K562 (cell line): ENCODE data around the gene NAA15. TPM values are rescaled to one million over a fixed set of nuclear protein-coding genes. Genes with fewer than 3 reads are reported as not detected.
A peak's percentile ranks its signal among the peaks of the same experiment; 100 is the strongest.

Source experiments
- CHD1 ChIP-seq: fragments of 200-600 bp; sonication (generic); IDR thresholded peaks from one replicate; pipeline ENCODE4 v1.6.1; 2012; ENCODE audit warnings: mild to moderate bottlenecking, moderate library complexity, low read length, inconsistent platforms
- ESRRA ChIP-seq: fragments of 450-650 bp; IDR thresholded peaks from 2 replicates; pipeline ENCODE4 v1.6.1; 2014; ENCODE audit warnings: low read depth, mild to moderate bottlenecking, moderate library complexity, borderline replicate concordance
- FOXA3 ChIP-seq, 2 experiments: fragments of 450-650 bp in 1 of 2; sonication (generic) in 1 of 2; formaldehyde crosslinking; IDR thresholded peaks in 1 of 2; conservative IDR thresholded peaks in 1 of 2; 2 replicates each; pipeline versions ENCODE4 v1.4.0 to v1.8.0; 2020 to 2022; ENCODE audit warnings: mild to moderate bottlenecking in 2 of 2, missing genetic modification reagents in 1 of 2
- FOXJ3 ChIP-seq: sonication (generic); formaldehyde crosslinking; IDR thresholded peaks from 2 replicates; pipeline ENCODE4 v1.4.0; 2020; ENCODE audit warnings: mild to moderate bottlenecking, missing genetic modification reagents
- MXI1 ChIP-seq: IDR thresholded peaks from 2 replicates; pipeline ENCODE4 v1.6.1; 2011; ENCODE audit warnings: low read depth, mild to moderate bottlenecking, improper control_type of control experiment, low read length
- NCOA6 ChIP-seq: fragments of 450-650 bp; IDR thresholded peaks from 2 replicates; pipeline ENCODE4 v1.6.1; 2017; ENCODE audit warnings: mild to moderate bottlenecking
- PCBP2 ChIP-seq: fragments of 200-400 bp; formaldehyde crosslinking; IDR thresholded peaks from 2 replicates; pipeline ENCODE4 v1.6.1; 2018; ENCODE audit warnings: low read length, low read depth, mild to moderate bottlenecking, moderate library complexity; ENCODE audit not compliant: poor library complexity, severe bottlenecking
- PHTF2 ChIP-seq: fragments of 250-450 bp; sonication (Bioruptor Pico); IDR thresholded peaks from 2 replicates; pipeline ENCODE4 v1.5.0; 2021; ENCODE audit warnings: mild to moderate bottlenecking
- POU5F1 ChIP-seq: fragments of 150-350 bp; IDR thresholded peaks from 2 replicates; pipeline ENCODE4 v1.6.1; 2014; ENCODE audit warnings: borderline replicate concordance, low read length, low read depth, mild to moderate bottlenecking; ENCODE audit not compliant: partially characterized antibody
- RBBP5 ChIP-seq: fragments of 200-600 bp; sonication (generic); IDR thresholded peaks from 2 replicates; pipeline ENCODE4 v1.6.1; 2012; ENCODE audit warnings: borderline replicate concordance, mild to moderate bottlenecking, low read length, control low read depth, inconsistent platforms; ENCODE audit not compliant: insufficient read depth, poor library complexity, severe bottlenecking
- TOE1 ChIP-seq, 2 experiments: fragments of 450-650 bp in 1 of 2; sonication (generic) in 1 of 2; formaldehyde crosslinking in 1 of 2; IDR thresholded peaks; 2 replicates each; pipeline versions ENCODE4 v1.7.1 to v1.8.0; 2016 to 2022; ENCODE audit warnings: borderline replicate concordance in 2 of 2, mild to moderate bottlenecking in 2 of 2, antibody characterized with exemption in 1 of 2, inconsistent platforms in 1 of 2, low read depth in 1 of 2, missing genetic modification reagents in 1 of 2, moderate library complexity in 1 of 2
- ZNF431 ChIP-seq: sonication (generic); formaldehyde crosslinking; IDR thresholded peaks from 2 replicates; pipeline ENCODE4 v1.8.0; 2022; ENCODE audit warnings: mild to moderate bottlenecking, missing genetic modification reagents
- ZNF778 ChIP-seq: fragments of 450-650 bp; formaldehyde crosslinking; IDR thresholded peaks from 2 replicates; pipeline ENCODE4 v1.4.0; 2020; ENCODE audit warnings: mild to moderate bottlenecking, moderate library complexity
- polyA plus RNA-seq, 8 experiments: library from polyadenylated mRNA; depleted of rRNA in 4 of 8; stranded (reverse) in 5 of 8; unstranded in 3 of 8; fragments of >200 nt; fragmentation: Nextera tagmentation in 2 of 8; fragmentation: Illumina TruSeq in 1 of 8; extraction: Ambion mirVana in 2 of 8; extraction: Trizol in 1 of 8; gene quantifications; 2 replicates each; pipeline versions ENCODE4 v1.2.1 to v1.2.3, GENCODE V29; 2011 to 2014; ENCODE audit warnings: inconsistent platforms in 1 of 8, missing spikeins in 1 of 8
- total RNA-seq, 7 experiments: library from RNA; depleted of rRNA in 6 of 7; stranded (reverse); fragments of >200 nt in 6 of 7; fragmentation: Illumina TruSeq in 2 of 7; extraction: Trizol in 2 of 7; gene quantifications; 2 replicates each; pipeline versions ENCODE4 v1.2.1 to v1.2.3, GENCODE V29; 2011 to 2021; ENCODE audit warnings: low replicate concordance in 1 of 7
- TF ChIP-seq, protein P1 (sequence below): fragments of 450-650 bp; IDR thresholded peaks from 2 replicates; pipeline ENCODE4 v1.6.1; 2016
- TF ChIP-seq, protein P2 (sequence below): fragments of 450-650 bp; conservative IDR thresholded peaks from 2 replicates; pipeline ENCODE4 v1.6.1; 2016; ENCODE audit warnings: missing genetic modification characterization, low read depth, mild to moderate bottlenecking, control low read depth, missing compliant biosample characterization
- TF ChIP-seq, protein P3 (sequence below): sonication (generic); formaldehyde crosslinking; IDR thresholded peaks from 2 replicates; pipeline ENCODE4 v1.8.1; 2022; ENCODE audit warnings: missing genetic modification reagents
- TF ChIP-seq, protein P4 (sequence below): fragments of 450-650 bp; IDR thresholded peaks from 2 replicates; pipeline ENCODE4 v1.6.1; 2016; ENCODE audit warnings: antibody characterized with exemption
- TF ChIP-seq, protein P5 (sequence below): fragments of 450-650 bp; IDR thresholded peaks from 2 replicates; pipeline ENCODE4 v1.6.1; 2017; ENCODE audit warnings: mild to moderate bottlenecking, moderate library complexity

Gene NAA15
- total and polyA plus RNA-seq, 9 of the 15 experiments (the other 6 are each of a cell fraction or from before 2014, with no cell fraction given): 37.8 to 117 (median 63.2) TPM

DNA sequence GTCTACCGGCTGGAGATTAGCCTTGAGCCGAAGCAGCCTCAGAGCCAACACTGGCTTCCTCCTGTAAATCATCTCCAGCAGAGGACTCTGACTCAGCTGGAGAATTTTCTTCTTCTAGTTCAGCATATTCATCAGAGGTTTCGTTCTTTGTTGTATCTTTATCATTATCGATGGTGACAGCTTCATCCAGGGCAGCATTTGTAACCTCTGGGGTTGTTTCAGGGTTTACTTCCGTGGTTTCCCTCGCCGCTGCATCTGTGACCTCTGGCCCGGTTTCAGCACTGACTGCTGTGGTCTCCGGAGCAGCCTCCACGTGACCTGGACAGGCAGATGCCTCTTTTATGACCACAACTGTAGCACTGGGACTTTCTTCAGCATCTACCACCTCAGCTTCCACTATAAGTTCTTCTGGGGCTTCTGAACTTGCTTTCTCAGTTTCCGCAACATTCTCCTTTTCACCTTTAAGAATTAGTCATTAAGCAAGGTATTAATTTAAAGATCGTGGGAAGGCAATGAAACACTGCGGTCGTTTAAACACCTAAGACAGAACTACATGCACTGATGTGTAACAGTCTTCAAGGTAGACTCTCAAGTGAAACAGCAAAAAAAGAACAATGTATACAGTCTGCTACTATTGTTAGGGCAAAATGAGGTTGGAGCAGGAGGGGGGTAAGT is 34.6 kb upstream of the NAA15 start (continued):
- TF ChIP-seq TOE1 (IDR thresholded peaks at IDR 0.05; ENCODE audit: borderline replicate concordance) (peak; percentile 83), TOE1 (CRISPR knock-in tag; IDR thresholded peaks at IDR 0.05; ENCODE audit: borderline replicate concordance, low read depth) (no peak), ZNF778 (no peak), RBBP5 (peak; percentile 49), POU5F1 (no peak), ESRRA (peak; percentile 91), ZNF431 (CRISPR knock-in tag) (no peak), NCOA6 (no peak), FOXJ3 (CRISPR knock-in tag) (no peak), MXI1 (no peak), CHD1 (no peak), PCBP2 (no peak), FOXA3 (CRISPR knock-in tag; conservative IDR thresholded peaks at IDR 0.05 in 1 of 2, IDR thresholded peaks at IDR 0.05 in 1 of 2) (peak; percentile 31 to 86; a peak in 3 of 4 replicates), PHTF2 (CRISPR knock-in tag) (no peak)
- TF ChIP-seq, protein P1, sequence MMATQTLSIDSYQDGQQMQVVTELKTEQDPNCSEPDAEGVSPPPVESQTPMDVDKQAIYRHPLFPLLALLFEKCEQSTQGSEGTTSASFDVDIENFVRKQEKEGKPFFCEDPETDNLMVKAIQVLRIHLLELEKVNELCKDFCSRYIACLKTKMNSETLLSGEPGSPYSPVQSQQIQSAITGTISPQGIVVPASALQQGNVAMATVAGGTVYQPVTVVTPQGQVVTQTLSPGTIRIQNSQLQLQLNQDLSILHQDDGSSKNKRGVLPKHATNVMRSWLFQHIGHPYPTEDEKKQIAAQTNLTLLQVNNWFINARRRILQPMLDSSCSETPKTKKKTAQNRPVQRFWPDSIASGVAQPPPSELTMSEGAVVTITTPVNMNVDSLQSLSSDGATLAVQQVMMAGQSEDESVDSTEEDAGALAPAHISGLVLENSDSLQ: peak; percentile 94
- TF ChIP-seq, protein P2, sequence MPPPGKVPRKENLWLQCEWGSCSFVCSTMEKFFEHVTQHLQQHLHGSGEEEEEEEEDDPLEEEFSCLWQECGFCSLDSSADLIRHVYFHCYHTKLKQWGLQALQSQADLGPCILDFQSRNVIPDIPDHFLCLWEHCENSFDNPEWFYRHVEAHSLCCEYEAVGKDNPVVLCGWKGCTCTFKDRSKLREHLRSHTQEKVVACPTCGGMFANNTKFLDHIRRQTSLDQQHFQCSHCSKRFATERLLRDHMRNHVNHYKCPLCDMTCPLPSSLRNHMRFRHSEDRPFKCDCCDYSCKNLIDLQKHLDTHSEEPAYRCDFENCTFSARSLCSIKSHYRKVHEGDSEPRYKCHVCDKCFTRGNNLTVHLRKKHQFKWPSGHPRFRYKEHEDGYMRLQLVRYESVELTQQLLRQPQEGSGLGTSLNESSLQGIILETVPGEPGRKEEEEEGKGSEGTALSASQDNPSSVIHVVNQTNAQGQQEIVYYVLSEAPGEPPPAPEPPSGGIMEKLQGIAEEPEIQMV (tag): no peak
- TF ChIP-seq, protein P3, sequence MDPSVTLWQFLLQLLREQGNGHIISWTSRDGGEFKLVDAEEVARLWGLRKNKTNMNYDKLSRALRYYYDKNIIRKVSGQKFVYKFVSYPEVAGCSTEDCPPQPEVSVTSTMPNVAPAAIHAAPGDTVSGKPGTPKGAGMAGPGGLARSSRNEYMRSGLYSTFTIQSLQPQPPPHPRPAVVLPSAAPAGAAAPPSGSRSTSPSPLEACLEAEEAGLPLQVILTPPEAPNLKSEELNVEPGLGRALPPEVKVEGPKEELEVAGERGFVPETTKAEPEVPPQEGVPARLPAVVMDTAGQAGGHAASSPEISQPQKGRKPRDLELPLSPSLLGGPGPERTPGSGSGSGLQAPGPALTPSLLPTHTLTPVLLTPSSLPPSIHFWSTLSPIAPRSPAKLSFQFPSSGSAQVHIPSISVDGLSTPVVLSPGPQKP: no peak
- TF ChIP-seq, protein P4, sequence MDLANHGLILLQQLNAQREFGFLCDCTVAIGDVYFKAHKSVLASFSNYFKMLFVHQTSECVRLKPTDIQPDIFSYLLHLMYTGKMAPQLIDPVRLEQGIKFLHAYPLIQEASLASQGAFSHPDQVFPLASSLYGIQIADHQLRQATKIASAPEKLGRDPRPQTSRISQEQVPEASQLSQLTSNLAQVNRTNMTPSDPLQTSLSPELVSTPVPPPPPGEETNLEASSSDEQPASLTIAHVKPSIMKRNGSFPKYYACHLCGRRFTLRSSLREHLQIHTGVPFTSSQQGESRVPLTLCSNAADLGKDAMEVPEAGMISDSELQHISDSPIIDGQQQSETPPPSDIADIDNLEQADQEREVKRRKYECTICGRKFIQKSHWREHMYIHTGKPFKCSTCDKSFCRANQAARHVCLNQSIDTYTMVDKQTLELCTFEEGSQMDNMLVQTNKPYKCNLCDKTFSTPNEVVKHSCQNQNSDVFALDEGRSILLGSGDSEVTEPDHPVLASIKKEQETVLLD: no peak
- TF ChIP-seq, protein P5, sequence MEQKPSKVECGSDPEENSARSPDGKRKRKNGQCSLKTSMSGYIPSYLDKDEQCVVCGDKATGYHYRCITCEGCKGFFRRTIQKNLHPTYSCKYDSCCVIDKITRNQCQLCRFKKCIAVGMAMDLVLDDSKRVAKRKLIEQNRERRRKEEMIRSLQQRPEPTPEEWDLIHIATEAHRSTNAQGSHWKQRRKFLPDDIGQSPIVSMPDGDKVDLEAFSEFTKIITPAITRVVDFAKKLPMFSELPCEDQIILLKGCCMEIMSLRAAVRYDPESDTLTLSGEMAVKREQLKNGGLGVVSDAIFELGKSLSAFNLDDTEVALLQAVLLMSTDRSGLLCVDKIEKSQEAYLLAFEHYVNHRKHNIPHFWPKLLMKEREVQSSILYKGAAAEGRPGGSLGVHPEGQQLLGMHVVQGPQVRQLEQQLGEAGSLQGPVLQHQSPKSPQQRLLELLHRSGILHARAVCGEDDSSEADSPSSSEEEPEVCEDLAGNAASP: no peak
